ENCODE data around the gene PLAAT2.

DNA sequence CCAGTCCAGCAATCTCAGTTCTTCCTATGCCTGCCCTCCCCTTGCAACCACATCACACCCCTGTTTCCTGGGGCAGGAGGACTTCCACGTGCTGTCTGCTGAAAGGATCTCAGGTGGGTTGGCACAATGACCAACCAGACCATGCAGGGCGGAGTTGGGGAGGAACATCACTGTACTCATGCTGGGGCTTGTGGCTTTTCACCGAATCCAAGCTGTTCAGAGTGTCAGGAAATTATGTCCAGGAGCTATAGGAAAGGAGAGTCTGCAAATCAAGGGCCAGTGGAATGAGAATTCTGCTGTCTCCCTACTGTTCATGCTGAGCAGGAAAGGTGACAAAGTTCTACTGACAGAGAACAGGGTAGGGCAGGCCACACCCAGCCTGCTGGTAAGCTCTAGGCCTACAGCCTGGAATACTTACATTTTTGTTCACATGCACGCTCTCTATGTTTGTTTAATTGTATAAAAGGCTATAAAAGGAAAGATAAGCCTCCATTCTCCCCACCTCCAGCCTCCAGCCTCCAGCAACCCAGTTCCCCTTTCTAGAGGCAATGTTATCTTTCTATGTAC, 1.7 kb upstream of the PLAAT2 start:
- no peak for TF ChIP-seq CTBP1 (IDR thresholded peaks at IDR 0.05; ENCODE audit: borderline replicate concordance)
- no peak for TF ChIP-seq FOXA1 (IDR thresholded peaks at IDR 0.05)

Data from HEK293T (cell line).